SH-SY5Y (cell line): ENCODE measurements around the gene HPDL.

Experiments
- GATA2 ChIP-seq: IDR thresholded peaks from 2 replicates; pipeline ENCODE4 v1.6.1; 2011; ENCODE audit warnings: mild to moderate bottlenecking, low read depth, low read length
- GATA3 ChIP-seq: IDR thresholded peaks from 2 replicates; pipeline ENCODE4 v1.6.1; 2011; ENCODE audit warnings: low read depth, mild to moderate bottlenecking, low read length, moderate library complexity

Gene HPDL

GRCh38 chr1:45359882-45360513, 33.3 kb downstream of the HPDL start:
- TF ChIP-seq GATA3 = no peak

GRCh38 chr1:45364294-45364693, 37.6 kb downstream of the HPDL start:
- TF ChIP-seq GATA3 (no peak), GATA2 (no peak)

- TF ChIP-seq GATA2 (no peak), GATA3 (no peak)
These were observed 38.4 kb downstream of the HPDL start for GRCh38 chr1:45365051-45365450.

- TF ChIP-seq GATA2 (no peak), GATA3 (no peak)
These were observed 43.9 kb downstream of the HPDL start for GRCh38 chr1:45370575-45370974.

GRCh38 chr1:45373573-45373972, 46.9 kb downstream of the HPDL start:
- TF ChIP-seq GATA2 = no peak
- no peak for TF ChIP-seq GATA3

- TF ChIP-seq GATA2 (no peak), GATA3 (no peak)
These were observed 48.7 kb downstream of the HPDL start for GRCh38 chr1:45375104-45376090.

GRCh38 chr1:45378184-45378583, 51.5 kb downstream of the HPDL start:
- no peak for TF ChIP-seq GATA2
- no peak for TF ChIP-seq GATA3
